Measurements from ENCODE around the gene TGM5.

DNA sequence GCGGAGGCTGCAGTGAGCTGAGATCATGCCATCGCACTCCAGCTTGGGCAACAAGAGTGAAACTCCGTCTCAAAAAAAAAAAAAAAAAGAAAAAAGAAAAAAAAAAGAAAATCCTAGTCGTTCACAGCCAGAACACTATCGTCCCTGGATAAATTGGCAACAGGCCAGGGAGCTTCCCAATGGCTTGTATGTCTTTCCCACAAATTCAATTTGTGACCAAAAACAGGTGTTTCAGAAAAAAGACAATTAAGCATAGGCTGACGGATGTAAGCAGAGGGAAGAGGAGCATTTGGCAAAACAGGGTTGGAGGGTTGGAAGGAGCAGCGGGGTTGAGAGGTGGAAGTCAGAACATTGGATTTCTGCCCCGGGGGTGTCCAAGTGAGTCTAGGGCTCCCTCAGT lies 54.4 kb downstream of the TGM5 start:
- TF ChIP-seq, protein P1, sequence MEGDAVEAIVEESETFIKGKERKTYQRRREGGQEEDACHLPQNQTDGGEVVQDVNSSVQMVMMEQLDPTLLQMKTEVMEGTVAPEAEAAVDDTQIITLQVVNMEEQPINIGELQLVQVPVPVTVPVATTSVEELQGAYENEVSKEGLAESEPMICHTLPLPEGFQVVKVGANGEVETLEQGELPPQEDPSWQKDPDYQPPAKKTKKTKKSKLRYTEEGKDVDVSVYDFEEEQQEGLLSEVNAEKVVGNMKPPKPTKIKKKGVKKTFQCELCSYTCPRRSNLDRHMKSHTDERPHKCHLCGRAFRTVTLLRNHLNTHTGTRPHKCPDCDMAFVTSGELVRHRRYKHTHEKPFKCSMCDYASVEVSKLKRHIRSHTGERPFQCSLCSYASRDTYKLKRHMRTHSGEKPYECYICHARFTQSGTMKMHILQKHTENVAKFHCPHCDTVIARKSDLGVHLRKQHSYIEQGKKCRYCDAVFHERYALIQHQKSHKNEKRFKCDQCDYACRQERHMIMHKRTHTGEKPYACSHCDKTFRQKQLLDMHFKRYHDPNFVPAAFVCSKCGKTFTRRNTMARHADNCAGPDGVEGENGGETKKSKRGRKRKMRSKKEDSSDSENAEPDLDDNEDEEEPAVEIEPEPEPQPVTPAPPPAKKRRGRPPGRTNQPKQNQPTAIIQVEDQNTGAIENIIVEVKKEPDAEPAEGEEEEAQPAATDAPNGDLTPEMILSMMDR (conservative IDR thresholded peaks at IDR 0.05) = no peak
- no peak for TF ChIP-seq EZH2 (IDR thresholded peaks at IDR 0.05; ENCODE audit: low read depth)

All from PC-9 (cell line).